Measurements from ENCODE around the gene CDC23. TPM values are rescaled to one million over a fixed set of nuclear protein-coding genes. Genes with fewer than 3 reads are reported as not detected.

The CDC23 gene
- total RNA-seq, 1 donor from 2014 or later = 19.3 TPM

DNA sequence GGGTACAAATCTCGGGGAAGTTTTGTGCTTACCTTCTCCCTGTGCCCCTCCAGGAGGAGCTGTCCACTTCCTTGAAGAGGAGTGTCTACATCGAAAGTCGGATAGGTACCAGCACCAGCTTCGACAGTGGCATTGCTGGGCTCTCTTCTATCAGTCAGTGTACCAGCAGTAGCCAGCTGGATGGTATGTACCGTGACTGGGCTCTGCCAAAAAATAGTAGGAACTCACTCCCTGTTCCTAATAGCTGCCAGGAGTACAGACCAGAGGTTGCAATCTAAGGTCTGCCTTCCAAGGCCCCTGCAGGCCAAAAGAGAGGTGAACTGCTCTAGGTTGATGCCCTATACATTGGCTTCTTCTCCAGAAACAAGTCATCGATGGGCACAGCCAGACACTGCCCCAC is 30.3 kb downstream of the CDC23 start:
- TF ChIP-seq, protein P1, sequence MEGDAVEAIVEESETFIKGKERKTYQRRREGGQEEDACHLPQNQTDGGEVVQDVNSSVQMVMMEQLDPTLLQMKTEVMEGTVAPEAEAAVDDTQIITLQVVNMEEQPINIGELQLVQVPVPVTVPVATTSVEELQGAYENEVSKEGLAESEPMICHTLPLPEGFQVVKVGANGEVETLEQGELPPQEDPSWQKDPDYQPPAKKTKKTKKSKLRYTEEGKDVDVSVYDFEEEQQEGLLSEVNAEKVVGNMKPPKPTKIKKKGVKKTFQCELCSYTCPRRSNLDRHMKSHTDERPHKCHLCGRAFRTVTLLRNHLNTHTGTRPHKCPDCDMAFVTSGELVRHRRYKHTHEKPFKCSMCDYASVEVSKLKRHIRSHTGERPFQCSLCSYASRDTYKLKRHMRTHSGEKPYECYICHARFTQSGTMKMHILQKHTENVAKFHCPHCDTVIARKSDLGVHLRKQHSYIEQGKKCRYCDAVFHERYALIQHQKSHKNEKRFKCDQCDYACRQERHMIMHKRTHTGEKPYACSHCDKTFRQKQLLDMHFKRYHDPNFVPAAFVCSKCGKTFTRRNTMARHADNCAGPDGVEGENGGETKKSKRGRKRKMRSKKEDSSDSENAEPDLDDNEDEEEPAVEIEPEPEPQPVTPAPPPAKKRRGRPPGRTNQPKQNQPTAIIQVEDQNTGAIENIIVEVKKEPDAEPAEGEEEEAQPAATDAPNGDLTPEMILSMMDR (IDR thresholded peaks at IDR 0.05) = no peak
- peaks cover 13% of the 10 kb centered on the region for H3K36me3 ChIP-seq
- no peak overlapping the region for H3K4me3 ChIP-seq
- no peak for ATAC-seq
- intact Hi-C loops (cut with DNase I) = no loop called here
- H3K4me1 ChIP-seq = peaks cover 8% of the 10 kb centered on the region
- H3K9me3 ChIP-seq = no peaks in the 10 kb centered on the region
- no peak overlapping the region for H3K27ac ChIP-seq
- H3K27me3 ChIP-seq = no peaks in the 10 kb centered on the region
- no peak for DNase-seq

- Histone ChIP-seq H3K4me1 (peaks cover 16% of the 10 kb centered on the region), H3K27ac (no peak overlapping the region), H3K36me3 (peaks cover 9% of the 10 kb centered on the region), H3K27me3 (no peaks in the 10 kb centered on the region), H3K9me3 (no peaks in the 10 kb centered on the region), H3K4me3 (no peak overlapping the region)
- ATAC-seq (no peak), DNase-seq (no peak)
- intact Hi-C loops (cut with DNase I) = no loop called here
- TF ChIP-seq, protein P1 (IDR thresholded peaks at IDR 0.05) = no peak
Observed at GRCh38 chr5:138180841-138181240, 32.3 kb downstream of the CDC23 start.

DNA sequence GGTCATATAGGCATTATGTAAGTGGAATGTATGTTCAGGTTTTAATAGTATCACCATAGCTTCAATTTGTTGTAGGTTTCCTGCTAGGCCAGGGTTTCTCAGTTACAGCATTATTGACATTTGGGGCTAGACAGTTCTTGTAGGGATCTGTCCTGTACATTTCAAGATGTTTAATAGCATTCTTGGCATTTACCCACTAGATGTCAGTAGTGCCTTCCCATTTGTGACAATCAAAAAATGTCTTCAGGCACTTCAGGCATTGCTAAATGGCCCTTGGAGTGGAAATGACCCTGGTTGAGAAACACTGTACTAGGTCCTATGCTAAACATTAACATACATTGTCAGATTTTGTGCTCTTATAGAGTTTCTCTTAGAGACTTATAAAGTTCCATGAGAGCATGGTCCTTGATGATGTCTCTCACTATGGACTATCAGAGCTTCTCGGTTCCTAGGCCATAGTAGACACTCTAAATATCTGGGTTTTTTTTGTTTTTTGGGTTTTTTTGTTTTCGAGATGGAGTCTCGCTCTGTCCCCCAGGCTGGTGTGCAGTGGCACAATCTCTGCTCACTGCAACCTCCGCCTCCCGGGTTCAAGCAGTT is 32.8 kb downstream of the CDC23 start:
- ATAC-seq (peak; percentile 6), DNase-seq (no peak)
- no peaks in the 10 kb centered on the region for H3K27me3 ChIP-seq
- TF ChIP-seq, protein P1 (IDR thresholded peaks at IDR 0.05) = peak; percentile 38
- peaks cover 15% of the 10 kb centered on the region for H3K36me3 ChIP-seq
- H3K4me3 ChIP-seq = no peak overlapping the region
- H3K4me1 ChIP-seq = peaks cover 16% of the 10 kb centered on the region
- no peak overlapping the region for H3K27ac ChIP-seq
- H3K9me3 ChIP-seq = no peaks in the 10 kb centered on the region
- intact Hi-C loops (cut with DNase I) = no loop called here

DNA sequence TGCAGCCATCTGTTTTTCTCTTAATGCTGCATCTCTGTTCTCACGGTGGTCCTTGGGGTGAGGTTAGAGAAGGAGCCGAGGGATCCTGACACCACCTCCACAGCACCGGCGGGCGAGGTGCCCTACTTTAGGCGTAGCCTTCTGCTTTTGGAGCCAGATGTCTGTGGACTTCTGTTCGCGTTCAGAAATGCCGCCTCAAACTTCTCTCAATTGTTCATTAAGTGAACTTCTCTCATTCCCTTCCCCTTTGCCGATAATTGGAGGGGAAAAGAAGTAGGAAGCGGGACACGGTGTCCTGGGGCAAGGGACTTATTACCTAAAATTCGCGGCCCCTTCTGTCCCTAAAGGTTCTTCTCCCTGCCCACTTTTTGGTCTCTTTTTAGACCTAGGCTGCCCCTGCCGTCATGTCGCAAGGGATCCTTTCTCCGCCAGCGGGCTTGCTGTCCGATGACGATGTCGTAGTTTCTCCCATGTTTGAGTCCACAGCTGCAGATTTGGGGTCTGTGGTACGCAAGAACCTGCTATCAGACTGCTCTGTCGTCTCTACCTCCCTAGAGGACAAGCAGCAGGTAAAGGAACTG is 33.8 kb downstream of the CDC23 start:
- DNase-seq (no peak), ATAC-seq (no peak)
- peaks cover 16% of the 10 kb centered on the region for H3K4me1 ChIP-seq
- H3K9me3 ChIP-seq = no peaks in the 10 kb centered on the region
- no peak overlapping the region for H3K27ac ChIP-seq
- no peaks in the 10 kb centered on the region for H3K27me3 ChIP-seq
- peaks cover 24% of the 10 kb centered on the region for H3K36me3 ChIP-seq
- TF ChIP-seq, protein P1 (IDR thresholded peaks at IDR 0.05) = no peak
- peak overlapping the region; percentile 67 for H3K4me3 ChIP-seq
- intact Hi-C loops (cut with DNase I) = no loop called here

DNA sequence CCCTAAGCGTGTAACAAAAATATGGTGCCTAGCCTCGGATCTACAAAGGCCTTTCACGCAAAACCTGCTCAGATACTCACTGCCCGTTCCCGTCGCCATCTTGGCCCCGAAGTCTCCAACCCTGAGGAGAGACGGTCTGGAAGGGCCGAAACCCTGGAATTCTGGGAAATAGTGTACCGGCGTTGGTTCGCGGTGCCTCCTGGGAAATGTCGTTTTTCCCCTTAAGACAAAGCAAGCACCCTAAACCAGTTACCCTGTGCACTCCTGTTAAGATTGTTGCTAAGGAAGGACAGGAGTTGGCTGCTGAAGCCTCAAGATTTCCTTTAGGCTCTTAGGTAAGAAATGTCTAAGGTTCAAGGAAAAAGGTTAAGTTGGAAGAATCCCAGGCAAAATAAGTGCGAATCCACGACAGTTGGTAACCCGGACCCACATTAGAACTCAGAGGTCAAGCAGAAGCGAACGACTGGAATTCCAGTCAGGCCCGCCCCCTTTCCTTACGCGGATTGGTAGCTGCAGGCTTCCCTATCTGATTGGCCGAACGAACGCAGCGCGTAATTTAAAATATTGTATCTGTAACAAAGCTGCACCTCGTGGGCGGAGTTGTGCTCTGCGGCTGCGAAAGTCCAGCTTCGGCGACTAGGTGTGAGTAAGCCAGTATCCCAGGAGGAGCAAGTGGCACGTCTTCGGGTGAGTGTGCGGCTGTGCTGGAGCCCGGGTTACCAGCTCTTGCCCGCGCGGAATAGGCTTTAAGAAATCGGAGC is 34.4 kb downstream of the CDC23 start, which contains the start of the genes BRD8 and KIF20A:
TSS of gene BRD8 (minus strand) at position 115 of the 761 bp plus-strand sequence. CDS start at position 99, 16 bp downstream.
TSS of gene KIF20A (plus strand) at position 597 of the 761 bp plus-strand sequence. CDS start 569 bp downstream, outside the sequence.
- Histone ChIP-seq H3K27ac (peak within 1 kb of the TSS; percentile 69), H3K4me1 (peaks cover 16% of the 10 kb centered on the region), H3K36me3 (peaks cover 31% of the 10 kb centered on the region), H3K4me3 (peak within 1 kb of the TSS; percentile 67), H3K9me3 (no peaks in the 10 kb centered on the region), H3K27me3 (no peaks in the 10 kb centered on the region)
- TF ChIP-seq, protein P1 (IDR thresholded peaks at IDR 0.05) = no peak
- DNase-seq (peak; percentile 95), ATAC-seq (peak; percentile 97)
- intact Hi-C loops (cut with DNase I) = no loop called here
